COLO829 (cell line): Measurements from ENCODE around the gene ANO7.

Experiments
- DNase-seq: peaks from one replicate; pipeline ENCODE4 v3.0.0; 2012; ENCODE audit warnings: low spot score

ANO7 gene

GRCh38 chr2:241157841-241158545, 30.5 kb upstream of the ANO7 start:
- no peak for DNase-seq

GRCh38 chr2:241158546-241158900, 30.0 kb upstream of the ANO7 start:
- no peak for DNase-seq

- DNase-seq: no peak
Measured at GRCh38 chr2:241159116-241159515, 29.4 kb upstream of the ANO7 start.

GRCh38 chr2:241160318-241160717, 28.2 kb upstream of the ANO7 start:
- no peak for DNase-seq

- no peak for DNase-seq
Measured at GRCh38 chr2:241161646-241162281, 26.7 kb upstream of the ANO7 start.

GRCh38 chr2:241163601-241164118, 24.8 kb upstream of the ANO7 start:
- DNase-seq: no peak

GRCh38 chr2:241168366-241168765, 20.1 kb upstream of the ANO7 start:
- no peak for DNase-seq

- DNase-seq: no peak
Measured at GRCh38 chr2:241173557-241173956, 14.9 kb upstream of the ANO7 start.

GRCh38 chr2:241177526-241178334, 10.7 kb upstream of the ANO7 start:
- DNase-seq: no peak

GRCh38 chr2:241178961-241179360, 9.5 kb upstream of the ANO7 start:
- DNase-seq: no peak

GRCh38 chr2:241179899-241180298, 8.6 kb upstream of the ANO7 start:
- no peak for DNase-seq

- DNase-seq: no peak
Measured at GRCh38 chr2:241180495-241180894, 8.0 kb upstream of the ANO7 start.

GRCh38 chr2:241182126-241182525, 6.4 kb upstream of the ANO7 start:
- no peak for DNase-seq

GRCh38 chr2:241182531-241183133, 5.8 kb upstream of the ANO7 start:
- no peak for DNase-seq

- no peak for DNase-seq
Measured at GRCh38 chr2:241183221-241183620, 5.3 kb upstream of the ANO7 start.

GRCh38 chr2:241184901-241185300, 3.6 kb upstream of the ANO7 start:
- DNase-seq: no peak

- DNase-seq: no peak
Measured at GRCh38 chr2:241185961-241186360, 2.5 kb upstream of the ANO7 start.

GRCh38 chr2:241187101-241187917, 1.2 kb upstream of the ANO7 start:
- DNase-seq: no peak

- no peak for DNase-seq
Measured at GRCh38 chr2:241187918-241188234, 601 bp upstream of the ANO7 start.

- no peak for DNase-seq
Measured at GRCh38 chr2:241189093-241189855, 797 bp downstream of the ANO7 start.

- DNase-seq: no peak
Measured at GRCh38 chr2:241189856-241190201, 1.4 kb downstream of the ANO7 start.
